ENCODE measurements around the gene ACTA2.

The ACTA2 gene

GRCh38 chr10:88952647-88953111 lies at the start of gene ACTA2:
TSS of gene ACTA2 (minus strand) at chr10:88952773. CDS start at chr10:88948930, 3,843 bp downstream.
- peak; percentile 31 for DNase-seq (ENCODE audit: low read depth)

GRCh38 chr10:89001729-89002072 lies 49.1 kb upstream of the ACTA2 start:
- no peak for DNase-seq (ENCODE audit: low read depth)

- DNase-seq (ENCODE audit: low read depth), result no peak
Measured at GRCh38 chr10:89001024-89001728, 48.6 kb upstream of the ACTA2 start.

- no peak for DNase-seq (ENCODE audit: low read depth)
Measured at GRCh38 chr10:88999625-89000024, 47.1 kb upstream of the ACTA2 start.

- no peak for DNase-seq (ENCODE audit: low read depth)
Measured at GRCh38 chr10:88996927-88997326, 44.4 kb upstream of the ACTA2 start.

GRCh38 chr10:88995156-88995876 lies 42.7 kb upstream of the ACTA2 start:
- no peak for DNase-seq (ENCODE audit: low read depth)

- DNase-seq (ENCODE audit: low read depth), result peak; percentile 35
Measured at GRCh38 chr10:88994019-88994418, 41.4 kb upstream of the ACTA2 start.

- no peak for DNase-seq (ENCODE audit: low read depth)
Measured at GRCh38 chr10:88992921-88993524, 40.5 kb upstream of the ACTA2 start.

GRCh38 chr10:88991899-88992320 lies 39.3 kb upstream of the ACTA2 start:
- DNase-seq (ENCODE audit: low read depth), result no peak

- peak; percentile 76 for DNase-seq (ENCODE audit: low read depth)
Measured at GRCh38 chr10:88991161-88991898, 38.8 kb upstream of the ACTA2 start.

- peak; percentile 72 for DNase-seq (ENCODE audit: low read depth)
Measured at GRCh38 chr10:88990384-88991160, 38.0 kb upstream of the ACTA2 start, which contains the start of gene FAS. TSS of gene FAS (plus strand) at chr10:88990798. CDS start at chr10:88990877, 79 bp downstream.

GRCh38 chr10:88989824-88990383 lies 37.3 kb upstream of the ACTA2 start:
- peak; percentile 54 for DNase-seq (ENCODE audit: low read depth)

GRCh38 chr10:88989423-88989822 lies 36.9 kb upstream of the ACTA2 start:
- DNase-seq (ENCODE audit: low read depth), result no peak

- DNase-seq (ENCODE audit: low read depth), result no peak
Measured at GRCh38 chr10:88987840-88988239, 35.3 kb upstream of the ACTA2 start.

- DNase-seq (ENCODE audit: low read depth), result no peak
Measured at GRCh38 chr10:88987243-88987725, 34.7 kb upstream of the ACTA2 start.

GRCh38 chr10:88986549-88987242 lies 34.1 kb upstream of the ACTA2 start:
- peak; percentile 59 for DNase-seq (ENCODE audit: low read depth)

GRCh38 chr10:88984525-88984924 lies 32.0 kb upstream of the ACTA2 start:
- no peak for DNase-seq (ENCODE audit: low read depth)

- no peak for DNase-seq (ENCODE audit: low read depth)
Measured at GRCh38 chr10:88983939-88984338, 31.4 kb upstream of the ACTA2 start.

- DNase-seq (ENCODE audit: low read depth), result no peak
Measured at GRCh38 chr10:88983206-88983605, 30.6 kb upstream of the ACTA2 start.

- DNase-seq (ENCODE audit: low read depth), result no peak
Measured at GRCh38 chr10:88982366-88982765, 29.8 kb upstream of the ACTA2 start.
